HG02588 (cell line): ENCODE data around the gene DYSF.

ENCODE experiments used
- ATAC-seq: cut with Tn5 transposase; IDR thresholded peaks from one replicate; pipeline ENCODE4 v1.9.1; 2021; ENCODE audit warnings: mild to moderate bottlenecking, moderate library complexity; ENCODE audit not compliant: unreplicated experiment

Gene DYSF

DNA sequence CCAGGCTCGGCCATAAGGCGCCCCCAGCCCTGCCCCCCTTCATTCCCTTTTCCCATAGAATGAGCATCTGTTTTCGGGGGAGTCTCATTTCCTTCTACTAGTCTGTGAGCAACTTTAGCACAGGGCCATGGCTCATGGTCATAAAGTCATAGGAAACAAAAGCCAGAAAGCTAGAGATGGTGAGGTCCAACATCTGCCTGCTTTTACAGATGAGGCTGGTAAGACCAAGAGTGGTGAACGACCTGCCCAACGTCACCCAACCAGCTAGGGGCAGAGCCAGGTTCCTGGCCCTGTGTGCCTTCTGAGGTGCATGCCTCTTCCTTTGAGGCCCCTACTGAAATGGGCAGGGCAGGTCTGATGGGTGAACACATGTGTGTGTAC, 212.7 kb downstream of the DYSF start:
- ATAC-seq: no peak

GRCh38 chr2:71667256-71668182, 214.2 kb downstream of the DYSF start:
- ATAC-seq: no peak

GRCh38 chr2:71668326-71669057, 215.1 kb downstream of the DYSF start:
- ATAC-seq: no peak

DNA sequence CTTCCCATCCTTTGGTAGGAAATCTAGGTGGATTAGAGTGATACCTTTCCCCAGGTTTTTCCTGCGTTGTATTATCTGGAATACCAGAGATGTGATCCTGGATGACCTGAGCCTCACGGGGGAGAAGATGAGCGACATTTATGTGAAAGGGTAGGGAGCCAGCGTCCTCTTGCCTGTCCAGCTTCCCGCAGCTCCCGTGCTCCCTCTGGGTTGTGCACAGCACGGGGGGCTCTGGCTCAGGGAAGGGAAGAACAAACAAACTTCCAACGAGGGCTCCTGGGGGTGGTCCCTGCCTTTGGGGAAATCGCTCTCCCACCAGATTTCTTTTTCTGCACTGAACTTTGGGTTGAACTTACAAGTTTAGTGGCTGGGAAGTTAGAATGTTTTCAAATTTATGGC, 215.7 kb downstream of the DYSF start:
- no peak for ATAC-seq

- ATAC-seq: no peak
Observed at GRCh38 chr2:71669628-71670429, 216.5 kb downstream of the DYSF start.

DNA sequence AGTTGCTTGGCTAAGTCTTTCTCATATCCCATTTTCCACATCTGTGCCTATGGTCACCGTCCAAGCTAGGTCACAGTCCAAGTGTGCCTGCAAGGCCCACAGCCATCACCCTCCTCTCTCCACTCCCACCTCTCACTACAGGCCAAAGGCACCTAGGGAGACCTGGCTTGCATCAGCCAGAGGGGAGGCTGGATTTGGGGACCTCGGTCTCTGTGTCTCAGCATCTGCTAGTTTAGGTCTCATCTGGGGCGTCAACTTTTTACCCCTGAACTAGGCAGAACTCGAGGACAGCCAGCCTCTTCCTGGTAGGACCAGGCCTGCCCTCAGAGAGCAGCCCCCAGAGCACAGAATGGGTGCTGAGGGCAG, 217.1 kb downstream of the DYSF start:
- no peak for ATAC-seq

DNA sequence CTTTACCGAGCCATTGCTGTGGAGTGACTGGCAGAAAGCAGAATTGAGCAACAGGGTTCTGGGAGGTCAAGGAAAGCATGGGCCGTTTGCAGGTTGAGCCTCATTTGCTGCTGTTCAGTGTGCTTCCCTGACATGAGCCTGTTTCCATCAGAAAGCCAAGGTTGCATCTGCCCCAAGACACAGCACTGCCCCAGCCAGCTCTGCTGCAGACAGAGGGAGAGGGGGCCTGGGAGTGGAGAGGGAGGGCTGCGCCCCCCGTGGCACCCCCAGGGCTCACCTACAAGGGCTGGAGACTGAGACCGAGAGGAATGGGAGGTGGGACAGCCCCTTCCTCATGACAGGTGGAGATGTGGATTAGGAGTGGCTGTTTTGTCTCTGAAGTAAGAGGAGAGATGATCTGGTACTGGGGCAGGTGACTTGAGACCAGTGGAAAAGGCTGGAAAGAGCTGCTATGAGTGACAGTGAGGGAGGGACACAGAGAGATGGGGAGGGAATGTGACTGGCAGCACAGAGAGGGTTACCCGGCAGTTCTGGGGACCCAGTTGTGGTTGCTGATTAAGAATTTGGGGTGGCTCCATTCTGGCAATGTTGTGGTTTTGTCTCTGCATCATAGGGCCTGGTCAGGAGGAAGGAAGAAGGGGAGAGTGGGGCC, 218.0 kb downstream of the DYSF start:
- no peak for ATAC-seq

DNA sequence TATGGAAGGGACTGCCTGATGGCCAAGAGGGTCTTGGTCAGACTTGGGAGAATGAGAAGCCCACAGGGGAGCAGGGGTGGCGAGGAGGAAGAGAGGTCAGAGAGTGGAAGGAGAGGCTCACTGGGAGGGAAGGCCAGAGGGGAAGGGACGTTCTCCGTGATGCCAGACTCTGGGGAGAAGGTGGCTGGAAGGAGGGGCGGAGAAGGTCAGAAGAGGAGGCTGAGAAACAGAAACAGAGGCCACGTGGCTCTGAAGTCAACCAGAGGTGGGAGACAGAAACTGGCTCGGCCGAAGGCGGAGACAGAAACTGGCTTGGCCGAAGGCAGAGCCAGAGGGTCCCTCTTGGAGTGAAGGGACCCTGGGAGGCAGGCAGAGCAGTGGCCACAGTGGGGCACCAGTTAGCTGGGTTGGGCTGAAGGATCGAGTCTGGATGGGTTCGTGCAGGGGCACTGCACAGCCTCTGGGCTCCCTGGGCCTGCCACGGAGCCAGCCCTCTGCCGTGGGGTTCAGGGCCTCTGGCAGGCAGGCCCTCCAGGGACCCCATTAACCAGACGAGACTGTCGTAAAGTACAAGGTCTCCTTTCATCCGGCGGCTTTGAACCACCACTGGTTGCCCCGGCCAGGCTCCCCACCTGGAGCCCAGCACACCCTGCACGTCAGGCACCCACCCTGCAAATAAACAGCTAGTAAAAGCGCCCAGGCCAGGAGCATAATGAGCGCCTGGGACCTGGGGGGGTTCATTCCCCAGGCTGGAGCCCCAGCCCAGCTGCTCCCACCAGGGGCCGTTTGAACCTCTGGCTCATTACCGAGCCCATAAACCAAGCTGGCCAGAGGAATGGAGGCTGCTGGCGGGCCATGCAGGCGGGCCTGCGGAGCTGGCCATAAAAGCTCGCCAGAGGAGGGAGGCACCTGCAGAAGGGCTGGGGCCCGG, 218.8 kb downstream of the DYSF start:
- ATAC-seq: no peak

DNA sequence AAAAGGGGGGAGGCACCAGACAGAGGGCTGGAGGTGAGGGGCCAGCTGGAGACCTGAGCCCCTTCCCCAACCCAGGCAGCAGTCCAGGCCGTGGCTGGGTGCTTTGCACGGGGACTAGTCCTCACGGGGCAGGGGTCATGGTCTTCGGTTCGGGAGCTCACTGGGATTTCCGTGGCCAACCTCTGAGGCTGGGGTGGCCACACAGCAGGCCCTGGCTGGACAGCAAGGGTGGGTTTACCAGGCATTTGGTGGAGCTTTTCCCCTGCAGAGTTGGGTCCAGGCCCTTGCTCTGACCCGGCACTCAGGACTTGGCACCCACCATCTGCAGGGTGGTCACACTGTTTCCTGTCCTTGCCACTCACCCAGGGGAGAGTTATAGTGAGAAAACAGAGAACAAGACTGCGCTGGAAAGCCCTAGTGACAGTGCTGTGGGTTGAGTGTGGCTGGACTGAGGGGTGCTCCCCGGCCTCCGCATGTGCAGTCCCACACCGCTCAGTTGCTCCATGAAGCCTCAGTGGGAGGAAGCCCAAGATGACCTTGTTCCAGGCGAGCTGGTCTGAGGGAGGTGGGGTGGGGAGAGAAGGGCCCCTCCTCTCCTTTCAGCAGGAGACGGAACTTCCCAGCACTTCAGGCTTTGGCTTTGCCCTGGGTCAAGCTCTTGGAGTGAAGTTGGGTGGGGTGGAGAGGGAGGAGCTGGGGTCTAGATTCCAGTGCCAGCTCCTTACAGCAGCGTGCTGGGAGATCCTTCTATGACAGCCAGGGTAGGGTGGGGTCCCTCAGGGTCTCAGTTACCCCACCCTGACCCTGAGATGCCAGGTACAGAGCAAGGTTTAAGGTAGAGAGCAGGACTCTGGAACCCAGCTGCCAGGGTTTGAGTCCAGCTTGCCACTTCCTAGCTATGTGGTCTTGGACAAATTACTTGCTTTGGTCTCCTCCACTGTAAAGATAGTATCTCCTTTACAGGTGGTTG, 219.8 kb downstream of the DYSF start:
- ATAC-seq: no peak

DNA sequence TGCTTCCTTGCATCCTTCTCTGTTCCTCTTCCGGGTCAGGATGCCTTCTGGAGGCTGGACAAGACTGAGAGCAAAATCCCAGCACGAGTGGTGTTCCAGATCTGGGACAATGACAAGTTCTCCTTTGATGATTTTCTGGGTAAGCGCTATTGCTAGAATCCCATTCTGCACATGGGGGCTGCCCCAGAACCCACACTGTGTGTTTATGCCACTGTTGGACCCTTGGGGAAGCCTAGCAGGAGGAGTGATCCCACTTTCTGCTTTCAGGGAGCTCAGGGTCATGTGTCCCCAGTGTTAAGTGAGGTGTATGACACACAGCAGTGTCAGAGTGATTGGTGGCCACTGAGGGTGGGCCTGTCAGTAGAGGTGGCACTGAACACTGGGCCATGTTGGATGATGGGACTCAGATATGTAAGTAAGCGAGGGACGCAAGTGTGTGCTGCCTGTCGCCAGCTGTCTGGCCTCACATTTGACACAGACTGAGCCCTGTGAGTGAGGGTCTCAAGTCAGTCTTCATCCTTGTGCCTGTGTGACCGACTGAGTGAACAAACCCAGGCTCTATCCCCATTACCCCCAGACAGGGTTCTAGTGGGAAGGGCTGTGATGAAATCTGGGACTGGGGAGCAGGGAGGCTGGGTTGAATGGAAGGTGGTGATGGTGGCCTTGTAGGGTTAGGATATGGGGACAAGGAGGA, 220.9 kb downstream of the DYSF start:
- ATAC-seq: no peak

DNA sequence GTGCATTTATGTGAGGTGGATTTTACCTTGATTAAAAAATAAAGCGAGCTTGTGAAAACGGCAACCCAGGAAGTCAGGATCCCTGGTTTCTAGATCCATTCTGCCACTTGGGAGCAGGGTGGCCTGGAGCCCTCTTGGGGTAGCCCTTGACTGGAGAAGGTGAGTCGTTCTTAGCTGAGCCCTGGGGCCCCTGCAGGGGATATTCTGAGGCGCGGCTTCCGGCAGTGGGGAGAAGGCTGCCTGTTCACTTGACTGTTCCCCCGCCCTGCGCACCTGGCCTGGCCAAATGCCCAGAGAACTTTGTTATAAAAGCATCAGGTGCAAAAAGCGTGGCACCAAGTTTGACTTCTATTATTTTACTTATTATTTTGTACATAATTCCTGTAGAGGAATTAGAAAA, 221.9 kb downstream of the DYSF start:
- no peak for ATAC-seq

DNA sequence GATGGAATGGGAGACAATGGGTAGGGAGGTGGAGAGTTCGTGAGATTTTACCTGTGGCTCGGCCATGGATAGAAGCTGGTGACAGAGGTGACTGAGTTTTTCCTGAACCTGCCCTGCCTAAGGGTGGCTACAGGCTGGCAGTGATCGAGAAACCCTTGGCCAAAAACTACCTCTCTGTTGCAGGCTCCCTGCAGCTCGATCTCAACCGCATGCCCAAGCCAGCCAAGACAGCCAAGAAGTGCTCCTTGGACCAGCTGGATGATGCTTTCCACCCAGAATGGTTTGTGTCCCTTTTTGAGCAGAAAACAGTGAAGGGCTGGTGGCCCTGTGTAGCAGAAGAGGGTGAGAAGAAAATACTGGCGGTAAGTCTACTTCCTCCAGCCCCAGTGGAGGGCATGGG, 225.5 kb downstream of the DYSF start:
- no peak for ATAC-seq

GRCh38 chr2:71679491-71679890, 226.1 kb downstream of the DYSF start:
- no peak for ATAC-seq

DNA sequence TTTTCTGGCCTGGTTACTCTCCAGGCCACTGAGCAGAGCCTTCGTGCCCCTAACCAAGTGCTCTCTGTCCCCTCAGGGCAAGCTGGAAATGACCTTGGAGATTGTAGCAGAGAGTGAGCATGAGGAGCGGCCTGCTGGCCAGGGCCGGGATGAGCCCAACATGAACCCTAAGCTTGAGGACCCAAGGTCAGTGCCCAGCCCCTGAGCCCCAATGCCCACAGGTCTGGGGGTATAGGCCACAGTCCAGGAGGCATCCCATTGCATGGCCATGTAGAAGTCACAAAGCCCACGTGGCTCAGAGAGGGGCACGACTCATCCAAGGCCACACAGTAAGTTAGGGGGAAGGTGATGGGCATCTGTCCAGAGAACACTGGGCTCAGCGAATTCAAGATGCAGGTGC, 227.6 kb downstream of the DYSF start:
- ATAC-seq: no peak

DNA sequence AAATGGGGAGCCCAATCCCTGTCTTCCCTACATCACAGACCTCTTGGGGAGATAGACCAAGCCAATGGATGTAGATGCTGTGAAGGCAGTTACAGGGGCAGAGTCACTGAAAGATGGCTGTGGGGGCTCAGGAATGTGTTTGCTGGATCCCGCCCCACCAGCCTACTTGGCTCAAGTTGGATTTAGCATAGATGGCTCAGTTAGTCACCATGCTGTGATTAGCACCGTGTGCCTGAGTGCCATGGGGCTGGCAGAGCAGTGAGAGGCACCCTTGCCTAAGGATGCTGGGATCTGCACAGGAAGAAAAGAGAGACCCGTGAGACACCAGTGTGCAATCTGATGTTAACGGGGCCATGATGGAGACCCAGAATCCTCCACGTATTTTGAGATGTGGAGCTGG, 228.3 kb downstream of the DYSF start:
- ATAC-seq: no peak

- ATAC-seq: no peak
Observed at GRCh38 chr2:71682341-71682740, 229.0 kb downstream of the DYSF start.

DNA sequence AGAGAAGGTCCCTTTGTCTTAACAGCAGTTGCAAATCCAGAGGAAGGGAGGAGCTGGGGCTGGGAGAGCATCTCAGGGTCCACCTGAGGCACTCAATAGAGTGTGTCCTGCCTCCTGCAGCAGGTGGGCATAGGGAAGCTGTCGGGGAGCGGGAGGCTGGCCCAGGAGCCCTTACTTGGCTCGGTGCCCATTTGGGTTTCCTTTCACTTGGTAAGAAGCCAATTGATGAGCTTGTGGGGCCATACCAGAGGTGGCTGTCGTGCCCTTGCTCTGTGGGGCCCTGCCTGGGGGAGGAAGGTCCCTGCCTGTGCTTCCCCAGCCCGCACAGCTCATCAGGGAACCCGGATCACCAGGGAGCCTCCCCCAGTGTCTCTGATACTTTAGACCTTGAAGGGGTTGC, 229.7 kb downstream of the DYSF start:
- ATAC-seq: no peak

DNA sequence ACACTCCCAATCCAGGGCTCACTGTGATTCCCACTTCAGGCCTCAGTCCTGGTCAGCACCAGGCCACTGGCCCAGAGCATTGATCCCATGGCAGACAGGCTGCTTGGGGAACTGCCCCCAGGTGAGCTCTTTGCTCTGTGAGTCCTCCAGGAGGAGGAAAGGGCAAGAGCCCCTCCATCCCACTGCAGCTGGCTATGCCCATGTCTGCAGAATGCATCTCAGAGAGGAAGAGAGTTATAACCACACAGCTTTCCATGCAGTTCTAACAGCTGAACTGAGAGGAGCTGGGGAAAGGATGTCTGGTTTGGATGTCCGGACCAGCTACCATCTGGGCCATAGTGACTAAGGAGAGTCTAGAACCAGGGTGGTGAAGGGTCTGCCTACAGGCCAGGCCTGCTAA, 230.3 kb downstream of the DYSF start:
- ATAC-seq: no peak
